Neural cell (in vitro differentiated cells): ENCODE measurements around the gene SYTL3. TPM values are rescaled to one million over a fixed set of nuclear protein-coding genes. Genes with fewer than 3 reads are reported as not detected.

Experiments
- H2AFZ ChIP-seq: fragments of 200-600, 300-800 bp; sonication (generic), shearing (Covaris generic); 2 replicates; pipeline ENCODE4 v1.6.0; 2014; ENCODE audit warnings: low read depth, mild to moderate bottlenecking, antibody characterized with exemption, low read length, moderate library complexity
- H3F3A ChIP-seq: fragments of 200-600 bp; shearing (Covaris generic); 2 replicates; pipeline ENCODE4 v1.6.1; 2016; ENCODE audit warnings: mild to moderate bottlenecking, moderate library complexity, mixed read lengths, antibody characterized with exemption, low read length; ENCODE audit not compliant: insufficient read depth, poor library complexity, severe bottlenecking
- H3K27ac ChIP-seq: fragments of 200-600, 300-800 bp; sonication (generic), shearing (Covaris generic); 2 replicates; pipeline ENCODE4 v1.5.1; 2014; ENCODE audit warnings: mild to moderate bottlenecking, low read length, moderate library complexity
- H3K27me3 ChIP-seq: fragments of 300-800, 200-600 bp; sonication (generic), shearing (Covaris generic); 2 replicates; pipeline ENCODE4 v1.6.0; 2014; ENCODE audit warnings: mild to moderate bottlenecking, low read depth, low read length, moderate library complexity; ENCODE audit not compliant: insufficient read depth
- H3K36me3 ChIP-seq: fragments of 300-800, 200-600 bp; sonication (generic), shearing (Covaris generic); 2 replicates; pipeline ENCODE4 v1.5.1; 2014; ENCODE audit warnings: mild to moderate bottlenecking, antibody characterized with exemption, low read length, moderate library complexity; ENCODE audit not compliant: insufficient read depth
- H3K4me2 ChIP-seq: fragments of 300-800, 200-600 bp; sonication (generic), shearing (Covaris generic); 2 replicates; pipeline ENCODE4 v1.6.0; 2014; ENCODE audit warnings: mild to moderate bottlenecking, low read length
- H3K4me3 ChIP-seq: fragments of 300-800, 200-600 bp; sonication (generic), shearing (Covaris generic); 2 replicates; pipeline ENCODE4 v1.5.1; 2014; ENCODE audit warnings: mild to moderate bottlenecking, low read length, moderate library complexity
- H3K79me2 ChIP-seq: fragments of 200-600 bp; shearing (Covaris generic); replicated peaks from 2 replicates; pipeline ENCODE4 v1.6.0; 2014; ENCODE audit warnings: mild to moderate bottlenecking, low read length, moderate library complexity; ENCODE audit not compliant: insufficient read depth
- H3K9ac ChIP-seq: fragments of 300-800, 200-600 bp; sonication (generic), shearing (Covaris generic); 2 replicates; pipeline ENCODE4 v1.6.1; 2016; ENCODE audit warnings: mild to moderate bottlenecking, low read length, mixed read lengths
- H3K9me2 ChIP-seq: fragments of 200-600 bp; shearing (Covaris generic); 2 replicates; pipeline ENCODE4 v1.6.1; 2016; ENCODE audit warnings: mild to moderate bottlenecking, low read length, mixed read lengths; ENCODE audit not compliant: insufficient read depth
- H3K9me3 ChIP-seq: fragments of 200-600, 300-800 bp; sonication (generic), shearing (Covaris generic); 2 replicates; pipeline ENCODE4 v1.6.1; 2016; ENCODE audit warnings: mild to moderate bottlenecking, mixed run types, low read length, moderate library complexity, mixed read lengths
- H4K20me1 ChIP-seq: fragments of 200-600 bp; shearing (Covaris generic); 2 replicates; pipeline ENCODE4 v1.6.1; 2016; ENCODE audit warnings: mild to moderate bottlenecking, mixed run types; ENCODE audit not compliant: insufficient read depth
- EP300 ChIP-seq: fragments of 450-650 bp; conservative IDR thresholded peaks from 2 replicates; pipeline ENCODE4 v1.6.1; 2014; ENCODE audit warnings: antibody characterized with exemption, mild to moderate bottlenecking, moderate library complexity; ENCODE audit not compliant: poor library complexity, severe bottlenecking
- EZH2 ChIP-seq: fragments of 200-600, 300-800 bp; shearing (Covaris generic), sonication (generic); IDR thresholded peaks from 2 replicates; pipeline ENCODE4 v1.6.1; 2014; ENCODE audit warnings: antibody characterized with exemption, low read length, borderline replicate concordance, mild to moderate bottlenecking; ENCODE audit not compliant: insufficient read depth, poor library complexity, severe bottlenecking
- MXI1 ChIP-seq: fragments of 450-650 bp; conservative IDR thresholded peaks from 2 replicates; pipeline ENCODE4 v1.6.1; 2014; ENCODE audit warnings: antibody characterized with exemption, mild to moderate bottlenecking; ENCODE audit not compliant: poor library complexity, severe bottlenecking
- POLR2AphosphoS5 ChIP-seq: IDR thresholded peaks from 2 replicates; pipeline ENCODE4 v1.6.1; 2012
- RAD21 ChIP-seq: fragments of 450-650 bp; conservative IDR thresholded peaks from 2 replicates; pipeline ENCODE4 v1.6.1; 2014; ENCODE audit warnings: antibody characterized with exemption, mild to moderate bottlenecking, moderate library complexity
- SMC3 ChIP-seq: fragments of 450-650 bp; conservative IDR thresholded peaks from 2 replicates; pipeline ENCODE4 v1.6.1; 2014; ENCODE audit warnings: antibody characterized with exemption, mild to moderate bottlenecking, moderate library complexity; ENCODE audit not compliant: poor library complexity
- TAF1 ChIP-seq: IDR thresholded peaks from 2 replicates; pipeline ENCODE4 v1.6.1; 2012; ENCODE audit warnings: low read depth
- polyA plus RNA-seq: library from polyadenylated mRNA; depleted of rRNA; stranded (reverse); fragments of >200 nt; gene quantifications from 2 replicates; pipeline ENCODE4 v1.2.3, GENCODE V29; 2014
- TF ChIP-seq, protein P1 (sequence below): IDR thresholded peaks from 2 replicates; pipeline ENCODE4 v1.6.1; 2012; ENCODE audit warnings: borderline replicate concordance
- TF ChIP-seq, protein P2 (sequence below): fragments of 450-650 bp; IDR thresholded peaks from 2 replicates; pipeline ENCODE4 v1.5.1; 2014; ENCODE audit warnings: antibody characterized with exemption, mild to moderate bottlenecking, moderate library complexity; ENCODE audit not compliant: poor library complexity, severe bottlenecking

The SYTL3 gene
- polyA plus RNA-seq, 1 donor from 2014 or later: 2.1 TPM

DNA sequence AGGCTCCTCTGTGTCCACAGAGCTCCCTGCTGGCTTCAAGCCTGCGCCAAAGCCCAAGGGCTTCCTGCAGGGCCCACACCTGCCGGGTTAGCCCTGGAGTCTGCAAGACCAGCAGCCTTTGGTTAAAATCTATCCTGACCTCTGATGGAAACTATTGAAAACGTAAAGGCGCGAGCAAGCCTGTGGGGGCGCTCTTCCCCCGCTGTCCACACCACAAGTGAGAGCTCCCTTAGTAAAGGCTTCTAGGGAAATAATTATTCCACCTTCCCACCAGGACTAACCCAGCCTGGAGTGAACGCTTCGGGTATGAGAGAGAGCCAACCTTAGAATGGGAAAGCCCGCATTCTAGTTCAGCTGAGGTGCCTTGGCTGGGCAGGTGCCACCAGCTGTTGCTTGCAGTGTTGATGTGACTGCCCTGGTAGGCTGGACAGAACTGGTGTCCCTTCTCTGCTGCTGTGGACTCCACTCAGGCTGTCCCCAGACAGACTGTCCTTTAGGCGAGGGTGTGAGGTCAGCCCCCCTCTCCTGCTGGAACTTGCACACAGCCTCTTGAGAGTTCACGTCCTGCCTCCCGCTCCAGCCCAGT is 68.7 kb downstream of the SYTL3 start:
- TF ChIP-seq RAD21 (no peak), SMC3 (no peak), EP300 (no peak), TAF1 (no peak), MXI1 (no peak), POLR2AphosphoS5 (no peak), EZH2 (no peak)
- TF ChIP-seq, protein P1, sequence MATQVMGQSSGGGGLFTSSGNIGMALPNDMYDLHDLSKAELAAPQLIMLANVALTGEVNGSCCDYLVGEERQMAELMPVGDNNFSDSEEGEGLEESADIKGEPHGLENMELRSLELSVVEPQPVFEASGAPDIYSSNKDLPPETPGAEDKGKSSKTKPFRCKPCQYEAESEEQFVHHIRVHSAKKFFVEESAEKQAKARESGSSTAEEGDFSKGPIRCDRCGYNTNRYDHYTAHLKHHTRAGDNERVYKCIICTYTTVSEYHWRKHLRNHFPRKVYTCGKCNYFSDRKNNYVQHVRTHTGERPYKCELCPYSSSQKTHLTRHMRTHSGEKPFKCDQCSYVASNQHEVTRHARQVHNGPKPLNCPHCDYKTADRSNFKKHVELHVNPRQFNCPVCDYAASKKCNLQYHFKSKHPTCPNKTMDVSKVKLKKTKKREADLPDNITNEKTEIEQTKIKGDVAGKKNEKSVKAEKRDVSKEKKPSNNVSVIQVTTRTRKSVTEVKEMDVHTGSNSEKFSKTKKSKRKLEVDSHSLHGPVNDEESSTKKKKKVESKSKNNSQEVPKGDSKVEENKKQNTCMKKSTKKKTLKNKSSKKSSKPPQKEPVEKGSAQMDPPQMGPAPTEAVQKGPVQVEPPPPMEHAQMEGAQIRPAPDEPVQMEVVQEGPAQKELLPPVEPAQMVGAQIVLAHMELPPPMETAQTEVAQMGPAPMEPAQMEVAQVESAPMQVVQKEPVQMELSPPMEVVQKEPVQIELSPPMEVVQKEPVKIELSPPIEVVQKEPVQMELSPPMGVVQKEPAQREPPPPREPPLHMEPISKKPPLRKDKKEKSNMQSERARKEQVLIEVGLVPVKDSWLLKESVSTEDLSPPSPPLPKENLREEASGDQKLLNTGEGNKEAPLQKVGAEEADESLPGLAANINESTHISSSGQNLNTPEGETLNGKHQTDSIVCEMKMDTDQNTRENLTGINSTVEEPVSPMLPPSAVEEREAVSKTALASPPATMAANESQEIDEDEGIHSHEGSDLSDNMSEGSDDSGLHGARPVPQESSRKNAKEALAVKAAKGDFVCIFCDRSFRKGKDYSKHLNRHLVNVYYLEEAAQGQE: no peak
- TF ChIP-seq, protein P2, sequence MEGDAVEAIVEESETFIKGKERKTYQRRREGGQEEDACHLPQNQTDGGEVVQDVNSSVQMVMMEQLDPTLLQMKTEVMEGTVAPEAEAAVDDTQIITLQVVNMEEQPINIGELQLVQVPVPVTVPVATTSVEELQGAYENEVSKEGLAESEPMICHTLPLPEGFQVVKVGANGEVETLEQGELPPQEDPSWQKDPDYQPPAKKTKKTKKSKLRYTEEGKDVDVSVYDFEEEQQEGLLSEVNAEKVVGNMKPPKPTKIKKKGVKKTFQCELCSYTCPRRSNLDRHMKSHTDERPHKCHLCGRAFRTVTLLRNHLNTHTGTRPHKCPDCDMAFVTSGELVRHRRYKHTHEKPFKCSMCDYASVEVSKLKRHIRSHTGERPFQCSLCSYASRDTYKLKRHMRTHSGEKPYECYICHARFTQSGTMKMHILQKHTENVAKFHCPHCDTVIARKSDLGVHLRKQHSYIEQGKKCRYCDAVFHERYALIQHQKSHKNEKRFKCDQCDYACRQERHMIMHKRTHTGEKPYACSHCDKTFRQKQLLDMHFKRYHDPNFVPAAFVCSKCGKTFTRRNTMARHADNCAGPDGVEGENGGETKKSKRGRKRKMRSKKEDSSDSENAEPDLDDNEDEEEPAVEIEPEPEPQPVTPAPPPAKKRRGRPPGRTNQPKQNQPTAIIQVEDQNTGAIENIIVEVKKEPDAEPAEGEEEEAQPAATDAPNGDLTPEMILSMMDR: no peak
- no peaks in the 10 kb centered on the region for H4K20me1 ChIP-seq
- H3K9me2 ChIP-seq: no peaks in the 10 kb centered on the region
- H3K79me2 ChIP-seq: no peaks in the 10 kb centered on the region
- no peaks in the 10 kb centered on the region for H3K9me3 ChIP-seq
- H3F3A ChIP-seq: no peaks in the 10 kb centered on the region
- no peak overlapping the region for H3K4me2 ChIP-seq
- H3K27me3 ChIP-seq: no peaks in the 10 kb centered on the region
- H3K9ac ChIP-seq: no peak overlapping the region
- no peak overlapping the region for H3K27ac ChIP-seq
- H3K4me3 ChIP-seq: no peak overlapping the region
- no peaks in the 10 kb centered on the region for H3K36me3 ChIP-seq
- no peak overlapping the region for H2AFZ ChIP-seq

DNA sequence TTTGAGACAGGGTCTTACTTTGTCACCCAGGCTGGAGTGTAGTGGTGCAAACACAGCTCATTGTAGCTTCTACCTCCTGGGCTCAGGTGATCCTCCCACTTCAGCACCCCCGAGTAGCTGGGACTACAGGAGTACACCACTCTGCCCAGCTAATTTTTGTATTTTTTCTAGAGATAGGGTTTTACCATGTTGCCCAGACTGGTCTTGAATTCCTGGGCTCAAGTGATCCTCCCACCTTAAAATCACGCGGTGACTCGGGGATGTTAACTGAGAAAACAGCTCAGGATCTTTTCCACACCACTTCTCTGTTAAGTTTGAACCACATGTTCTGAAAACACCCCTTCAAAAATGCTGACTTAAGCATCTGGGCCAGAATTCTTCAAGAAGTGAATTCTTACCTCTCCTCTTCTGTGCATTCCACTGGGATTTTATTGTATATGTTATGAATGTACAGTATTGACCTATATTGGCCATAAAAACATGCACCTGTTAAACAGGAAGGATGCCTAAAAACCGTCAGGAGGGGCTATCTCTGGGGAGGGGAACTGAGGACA is 72.4 kb downstream of the SYTL3 start:
- Histone ChIP-seq H3F3A (no peaks in the 10 kb centered on the region), H3K36me3 (no peaks in the 10 kb centered on the region), H3K27ac (no peak overlapping the region), H3K79me2 (no peaks in the 10 kb centered on the region), H3K27me3 (no peaks in the 10 kb centered on the region), H3K9ac (no peak overlapping the region), H4K20me1 (no peaks in the 10 kb centered on the region), H3K9me3 (no peaks in the 10 kb centered on the region), H3K9me2 (no peaks in the 10 kb centered on the region), H2AFZ (no peak overlapping the region), H3K4me3 (no peak overlapping the region), H3K4me2 (no peak overlapping the region)
- TF ChIP-seq POLR2AphosphoS5: no peak
- TF ChIP-seq, protein P1: no peak
- no peak for TF ChIP-seq EP300
- no peak for TF ChIP-seq RAD21
- no peak for TF ChIP-seq SMC3
- no peak for TF ChIP-seq TAF1
- no peak for TF ChIP-seq EZH2
- TF ChIP-seq, protein P2: no peak
- no peak for TF ChIP-seq MXI1
